GM18508 (cell line): ENCODE results near the gene PLEK2.
"Not testable (repeated sequence)": the region's sequence is repeated elsewhere in the genome, so short reads cannot be mapped to it uniquely, and the experiment has no call there.

Experiments used
- ATAC-seq: cut with Tn5 transposase; IDR thresholded peaks from one replicate; pipeline ENCODE4 v1.9.1; 2021; ENCODE audit warnings: moderate number of reproducible peaks; ENCODE audit not compliant: insufficient read depth, unreplicated experiment

Gene PLEK2, protein sequence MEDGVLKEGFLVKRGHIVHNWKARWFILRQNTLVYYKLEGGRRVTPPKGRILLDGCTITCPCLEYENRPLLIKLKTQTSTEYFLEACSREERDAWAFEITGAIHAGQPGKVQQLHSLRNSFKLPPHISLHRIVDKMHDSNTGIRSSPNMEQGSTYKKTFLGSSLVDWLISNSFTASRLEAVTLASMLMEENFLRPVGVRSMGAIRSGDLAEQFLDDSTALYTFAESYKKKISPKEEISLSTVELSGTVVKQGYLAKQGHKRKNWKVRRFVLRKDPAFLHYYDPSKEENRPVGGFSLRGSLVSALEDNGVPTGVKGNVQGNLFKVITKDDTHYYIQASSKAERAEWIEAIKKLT

DNA sequence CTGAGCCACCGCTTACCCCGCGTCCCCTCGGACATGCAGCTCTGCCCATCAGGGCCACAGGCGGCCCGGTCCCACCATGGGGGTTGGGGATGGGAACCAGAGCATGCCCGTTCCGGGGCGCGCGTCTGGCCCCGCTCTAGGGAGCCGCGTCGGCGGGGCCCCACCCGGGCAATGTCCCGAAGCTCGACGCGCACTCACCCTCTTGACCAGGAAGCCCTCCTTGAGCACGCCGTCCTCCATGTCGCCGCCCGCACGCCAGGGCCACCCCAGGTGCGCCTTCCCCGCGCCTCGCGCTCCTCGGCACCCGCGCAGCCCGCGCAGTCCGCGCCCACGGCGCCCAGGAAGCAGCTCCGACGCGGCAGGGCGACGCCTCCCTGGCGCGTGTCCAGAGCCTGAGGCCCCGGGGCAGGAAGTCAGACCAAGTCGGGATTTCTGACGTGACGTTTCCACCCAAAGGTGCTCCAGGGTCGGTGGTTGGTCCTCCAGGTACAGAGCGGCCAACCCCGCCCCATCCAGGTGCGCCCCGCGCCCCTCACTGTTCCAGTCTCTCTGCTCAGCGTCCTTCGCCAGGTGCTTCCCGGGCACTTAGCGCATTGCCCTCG, at the start of gene PLEK2:
Gene PLEK2 (minus strand): TSS at position 346 of the 602 bp plus-strand sequence. CDS start 106 bp downstream, at position 240.
- ATAC-seq, result no peak

DNA sequence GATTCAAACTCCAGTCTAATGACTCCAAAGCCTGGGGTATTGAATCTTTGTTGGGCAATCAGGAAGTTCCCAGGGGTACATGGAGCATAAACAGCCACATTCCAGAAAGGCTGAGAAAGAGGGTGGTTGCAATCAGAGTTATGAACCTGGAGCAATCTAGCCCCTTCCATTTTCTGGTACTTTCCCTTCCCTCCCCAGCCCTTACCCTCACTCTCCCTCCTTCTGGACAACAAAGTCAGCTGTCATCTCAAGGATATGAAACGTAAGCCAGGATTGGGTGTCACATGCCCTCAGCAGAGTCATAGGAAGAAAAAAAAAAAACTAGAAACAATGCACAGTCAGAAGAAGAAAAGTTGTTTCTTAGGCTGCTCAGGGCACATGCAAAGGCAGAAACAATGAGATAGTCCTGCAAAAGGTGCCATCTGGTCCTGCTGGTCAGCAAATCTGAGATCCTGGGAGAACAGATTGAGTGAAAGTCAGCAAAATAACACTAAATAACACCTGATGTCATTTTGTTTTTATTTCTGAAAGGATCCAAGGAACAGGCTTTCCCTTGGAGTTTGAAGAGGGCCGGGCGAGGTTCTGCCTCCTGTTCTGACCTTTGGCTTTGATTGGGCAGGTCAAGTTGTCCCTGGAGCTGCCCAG, 49.5 kb upstream of the PLEK2 start:
- no peak for ATAC-seq

DNA sequence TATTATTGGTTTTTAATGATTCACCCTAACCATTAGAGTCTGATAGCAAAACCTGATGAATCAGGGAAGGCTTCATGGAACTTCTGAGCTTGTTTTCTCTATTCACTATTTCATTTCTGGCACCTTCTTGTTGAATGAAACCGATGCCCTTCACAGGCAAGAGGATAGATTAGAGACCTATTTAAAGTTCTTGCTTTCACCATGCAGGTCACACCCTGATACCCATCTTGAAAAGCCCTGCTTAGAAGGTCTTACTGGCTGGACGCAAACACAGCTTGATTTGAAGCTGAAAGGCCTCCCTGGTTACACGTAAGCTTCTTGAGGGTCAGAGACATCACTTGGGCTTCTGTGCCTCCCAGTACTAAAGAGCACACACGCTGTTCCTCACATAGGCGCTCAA, 47.4 kb upstream of the PLEK2 start:
- ATAC-seq, result no peak

DNA sequence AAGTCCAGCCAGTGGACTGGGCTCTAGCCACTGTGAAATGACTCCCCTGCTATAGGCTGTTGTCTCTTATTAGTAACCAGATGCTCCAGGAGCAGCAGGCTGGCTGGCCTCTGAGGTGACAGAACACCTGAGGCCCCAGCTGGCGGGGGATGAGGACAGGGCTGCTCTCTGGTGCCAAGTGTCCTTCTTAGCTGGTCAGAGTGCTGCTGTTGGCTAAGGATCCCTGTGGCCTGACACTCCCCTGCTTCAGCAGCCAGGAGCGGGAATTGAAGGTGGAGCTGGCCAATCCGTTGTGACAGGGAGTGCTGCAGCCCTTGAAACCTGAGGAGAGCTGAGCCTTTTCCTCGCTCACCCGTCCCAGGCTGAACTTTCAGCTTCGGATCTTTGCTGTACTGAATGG, 45.8 kb upstream of the PLEK2 start:
- ATAC-seq, result no peak

DNA sequence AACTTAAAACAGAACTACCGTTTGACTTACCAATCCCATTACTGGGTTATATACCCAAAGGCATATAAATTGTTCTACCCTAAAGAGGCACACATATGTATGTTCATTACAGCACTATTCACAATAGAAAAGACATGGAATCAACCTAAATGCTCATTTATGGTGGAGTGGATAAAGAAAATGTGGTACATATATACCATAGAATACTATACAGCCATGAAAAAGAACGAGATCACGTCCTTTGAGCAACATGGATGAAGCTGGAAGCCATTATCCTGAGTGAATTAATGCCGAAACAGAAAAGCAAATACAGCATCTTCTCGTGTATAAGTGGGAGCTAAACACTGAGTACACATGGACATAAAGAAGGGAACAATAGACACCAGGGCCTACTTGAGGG, 44.8 kb upstream of the PLEK2 start:
- ATAC-seq, result no peak

DNA sequence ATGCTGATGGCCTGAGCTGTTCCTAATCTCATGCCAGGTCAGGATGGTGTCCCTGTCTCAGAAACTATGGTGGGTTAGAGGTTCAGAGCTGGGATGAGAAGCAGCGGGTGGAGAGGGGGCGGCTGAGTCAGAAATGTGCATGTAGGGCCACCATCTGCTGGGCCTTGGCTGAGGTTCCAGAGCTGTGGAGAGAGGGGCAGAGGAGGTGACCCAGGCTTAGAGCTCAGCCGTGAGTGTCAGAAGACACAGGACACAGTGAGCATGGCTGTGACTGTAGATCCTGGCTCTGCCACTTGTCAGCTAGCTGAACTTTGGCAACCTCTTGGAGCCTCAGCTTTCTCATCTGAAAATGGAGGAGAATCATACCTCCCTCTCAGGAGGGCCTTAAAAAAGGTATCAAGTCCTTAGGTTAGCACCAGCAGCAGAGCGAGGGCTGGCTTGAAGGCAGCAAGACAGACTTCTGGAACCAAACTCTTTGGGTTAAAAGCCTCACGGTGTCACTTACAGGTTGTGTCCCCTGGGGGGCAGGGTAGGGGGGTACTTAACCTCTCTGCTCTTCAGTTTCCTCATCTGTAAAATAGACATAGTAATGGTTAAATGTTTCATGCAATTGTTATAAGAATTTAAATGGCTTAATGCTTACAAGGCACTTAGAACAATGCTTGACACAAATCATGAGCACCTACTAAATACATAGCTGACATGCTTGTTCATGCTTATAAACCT, 41.8 kb upstream of the PLEK2 start:
- ATAC-seq, result no peak

DNA sequence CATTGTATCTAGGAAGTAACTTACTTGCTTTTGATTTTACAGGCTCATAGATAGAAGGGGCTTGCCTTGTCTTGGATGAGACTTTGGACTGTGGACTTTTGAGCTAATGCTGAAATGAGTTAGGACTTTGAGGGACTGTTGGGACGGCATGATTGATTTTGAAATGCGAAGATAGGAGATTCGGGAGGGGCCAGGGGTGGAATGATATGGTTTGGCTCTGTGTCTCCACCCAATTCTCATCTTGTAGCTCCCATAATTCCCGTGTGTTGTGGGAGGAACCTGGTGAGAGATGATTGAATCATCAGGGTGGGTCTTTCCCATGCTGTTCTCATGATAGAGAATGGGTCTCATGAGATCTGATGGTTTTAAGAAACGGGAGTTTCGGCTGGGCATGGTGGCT, 39.7 kb upstream of the PLEK2 start:
- not testable (repeated sequence) for ATAC-seq

DNA sequence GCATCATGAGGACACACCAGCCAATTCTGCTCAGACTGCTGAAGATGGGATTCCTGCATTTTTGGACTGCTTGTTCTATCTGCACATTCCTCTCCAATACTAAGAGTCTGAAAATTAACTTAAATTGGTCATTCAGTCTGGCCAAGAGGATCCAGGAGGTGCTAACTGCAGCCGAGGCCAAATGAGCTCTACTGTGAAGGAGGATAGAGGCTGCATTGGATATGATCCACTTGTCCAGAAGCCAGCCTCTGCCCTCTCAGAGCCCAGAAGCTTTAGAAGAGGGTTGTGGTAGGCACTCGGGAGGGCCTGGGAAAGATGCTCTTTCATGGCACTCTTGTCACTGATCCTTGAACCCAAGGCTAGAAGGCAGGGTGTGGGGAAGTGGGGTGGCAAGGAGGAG, 37.1 kb upstream of the PLEK2 start:
- ATAC-seq, result no peak

DNA sequence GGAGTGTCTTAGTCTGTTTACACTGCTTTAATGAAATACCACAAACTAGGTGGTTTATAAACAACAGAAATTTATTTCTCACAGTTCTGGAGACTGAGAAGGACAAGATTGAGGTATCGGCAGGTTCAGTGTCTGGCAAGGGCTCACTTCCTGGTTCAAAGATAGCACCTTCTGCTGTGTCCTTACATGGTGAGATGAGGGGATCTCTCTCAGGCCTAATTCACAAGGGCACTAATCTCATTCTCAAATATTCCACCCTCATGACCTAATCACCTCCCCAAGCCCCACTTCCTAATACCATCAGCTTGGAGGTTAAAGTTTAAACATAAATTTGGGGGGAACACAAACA, 35.0 kb upstream of the PLEK2 start:
- no peak for ATAC-seq

DNA sequence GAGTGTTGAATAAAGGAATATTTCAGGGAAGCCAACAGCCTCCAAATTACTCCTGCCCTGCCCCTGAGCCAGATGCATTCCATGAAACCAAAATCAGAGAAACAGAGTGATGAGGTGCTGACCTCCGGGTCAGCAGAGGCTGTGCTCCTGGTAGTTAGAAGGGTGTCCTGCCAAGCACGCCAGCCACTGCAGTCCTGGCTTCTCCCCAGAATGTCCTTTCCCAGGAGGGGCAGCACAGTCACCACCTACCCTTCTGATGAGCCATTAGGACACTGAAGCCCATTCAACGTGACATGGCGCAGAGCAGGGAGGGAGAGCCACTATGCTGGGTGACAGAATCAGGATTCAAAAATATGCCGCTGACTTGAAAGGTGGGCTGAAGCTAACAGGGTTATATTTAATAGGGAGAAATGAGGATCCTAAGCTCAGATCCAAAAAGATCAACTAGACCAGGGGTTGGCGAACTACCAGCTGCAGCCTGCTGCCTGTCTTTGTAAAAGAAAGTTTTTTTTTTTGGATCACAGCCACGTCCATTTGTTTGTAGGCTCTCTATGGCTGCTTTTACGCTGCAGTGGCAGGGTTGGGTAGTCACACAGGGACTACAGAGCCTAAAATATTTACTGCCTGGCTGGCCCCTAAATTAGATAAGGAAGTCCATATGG, 34.5 kb upstream of the PLEK2 start:
- ATAC-seq, result no peak

DNA sequence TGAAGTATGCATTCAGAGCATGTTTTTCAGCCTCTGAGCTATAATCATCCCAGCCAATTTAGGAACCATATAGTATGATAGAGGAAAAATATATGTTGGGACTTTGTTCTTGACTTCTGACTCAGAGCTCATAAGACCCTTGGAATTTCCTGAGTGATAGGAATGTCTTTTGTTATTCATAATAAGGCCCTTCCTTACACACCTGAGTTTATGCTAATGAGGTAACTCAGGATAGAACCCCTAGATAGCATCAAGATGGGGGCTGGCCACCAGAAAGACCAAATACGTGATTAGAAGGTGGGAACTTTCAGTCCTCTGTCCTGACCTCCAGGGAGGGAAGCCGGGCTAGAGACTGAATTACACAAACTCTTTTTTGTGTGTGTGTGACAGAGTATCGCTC, 32.4 kb upstream of the PLEK2 start:
- ATAC-seq, result no peak

DNA sequence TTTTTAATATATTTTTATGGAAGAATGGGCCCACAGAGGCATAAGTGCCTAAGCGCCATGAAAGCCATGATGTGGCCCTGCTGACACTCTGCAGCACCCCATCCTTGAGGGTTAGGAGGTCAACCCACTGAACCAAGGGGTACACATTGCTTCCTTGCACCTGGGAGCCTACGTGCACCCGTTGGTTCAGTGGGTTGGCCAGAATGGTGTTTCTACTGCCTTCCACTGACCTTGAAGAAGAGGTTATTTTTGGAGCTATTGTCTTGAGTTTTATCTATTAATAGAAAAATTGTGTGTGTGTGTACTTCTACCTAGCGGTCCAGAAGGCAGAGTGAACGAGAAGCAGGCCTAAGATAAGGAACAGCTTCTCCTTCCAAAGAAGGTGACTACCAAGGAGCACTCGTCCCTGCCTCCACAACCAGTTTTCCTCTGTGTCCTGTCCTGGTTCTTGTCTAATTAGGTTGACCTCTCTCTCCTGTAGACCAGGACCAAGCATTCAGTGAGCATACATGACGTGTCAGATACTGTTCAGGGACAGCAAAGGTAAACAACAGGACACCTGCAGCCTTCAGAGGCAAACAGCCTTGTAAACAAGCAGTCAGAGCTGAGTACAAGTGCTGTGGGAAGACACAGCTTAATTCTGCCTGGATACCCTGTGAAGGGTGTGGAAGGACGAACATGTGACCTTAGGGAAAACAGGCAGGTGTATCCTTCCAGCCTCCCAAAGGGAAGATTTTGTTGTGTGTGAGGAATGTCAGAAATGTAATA, 30.4 kb upstream of the PLEK2 start:
- no peak for ATAC-seq

DNA sequence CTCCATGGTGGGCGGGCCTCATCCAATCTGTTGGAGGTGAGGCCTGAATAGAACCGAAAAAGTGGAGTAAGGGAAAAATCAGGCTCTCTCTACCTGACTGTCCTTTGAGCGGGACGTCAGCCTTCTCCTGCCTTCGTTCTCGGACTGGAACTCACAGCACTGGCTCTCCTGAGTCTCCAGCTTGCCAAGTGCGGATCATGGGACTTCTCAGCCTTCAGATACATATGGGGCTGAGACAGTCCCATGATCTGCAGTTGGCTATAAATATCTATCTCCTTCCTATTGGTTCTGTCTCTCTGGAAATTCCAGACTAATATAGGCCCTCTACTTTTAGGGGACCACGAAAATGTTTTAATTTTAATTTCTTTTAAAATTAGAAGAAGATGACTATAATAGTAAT, 29.7 kb upstream of the PLEK2 start:
- no peak for ATAC-seq

DNA sequence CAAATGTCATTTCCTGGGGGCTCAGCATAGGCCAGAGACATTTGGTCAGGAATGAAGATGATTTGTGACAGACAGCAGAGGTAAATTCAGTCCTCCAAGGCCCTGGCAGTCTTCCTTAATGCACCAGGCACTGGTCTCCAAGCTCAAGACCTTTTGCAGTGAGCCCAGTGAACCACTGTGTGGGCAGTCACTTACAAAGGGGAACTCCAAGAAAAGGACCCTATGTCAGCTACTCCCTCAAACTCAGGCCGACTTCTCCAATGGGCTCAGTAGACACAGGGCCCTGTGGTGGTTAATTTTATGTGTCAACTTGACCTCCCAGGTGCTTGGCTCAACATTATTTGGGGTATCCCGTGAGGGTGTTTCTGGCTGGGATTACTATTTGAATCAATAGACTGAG, 29.3 kb upstream of the PLEK2 start:
- ATAC-seq, result no peak

DNA sequence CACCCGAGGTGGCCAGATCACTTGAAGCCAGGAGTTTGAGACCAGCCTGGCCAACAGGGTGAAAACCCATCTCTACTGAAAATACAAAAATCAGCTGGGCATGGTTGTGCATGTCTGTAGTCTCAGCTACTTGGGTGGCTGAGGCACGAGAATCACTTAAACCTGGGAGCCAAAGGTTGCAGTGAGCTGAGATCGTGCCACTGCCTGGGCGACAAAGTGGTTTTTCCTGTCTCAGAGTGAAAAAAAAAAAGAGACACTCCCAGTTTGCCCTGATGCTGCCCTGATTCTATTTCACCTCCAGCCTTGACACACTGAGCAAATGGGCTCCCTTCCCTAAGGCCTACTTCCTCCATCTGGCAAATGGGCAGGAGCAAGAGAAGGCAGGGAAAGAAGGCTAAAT, 28.5 kb upstream of the PLEK2 start:
- no peak for ATAC-seq

DNA sequence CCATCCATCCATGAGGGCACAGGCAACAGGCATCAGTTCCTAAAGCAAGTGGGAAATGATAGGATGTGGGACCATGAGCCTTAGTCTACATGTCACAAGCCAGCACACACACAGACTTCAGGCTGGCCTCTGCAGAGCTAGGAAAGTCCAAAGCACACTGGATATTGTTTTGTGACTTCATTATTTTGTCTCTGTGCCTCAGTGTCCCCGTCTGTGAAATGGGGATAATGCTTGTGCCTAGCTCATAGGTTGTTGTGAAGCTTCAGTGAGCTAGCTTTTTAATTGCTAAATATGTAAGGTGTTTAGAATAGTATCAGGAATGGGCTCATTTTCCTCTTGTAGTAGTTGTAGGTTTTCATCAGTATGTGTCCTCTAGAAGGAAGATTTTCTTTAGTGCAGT, 27.0 kb upstream of the PLEK2 start:
- ATAC-seq, result no peak

DNA sequence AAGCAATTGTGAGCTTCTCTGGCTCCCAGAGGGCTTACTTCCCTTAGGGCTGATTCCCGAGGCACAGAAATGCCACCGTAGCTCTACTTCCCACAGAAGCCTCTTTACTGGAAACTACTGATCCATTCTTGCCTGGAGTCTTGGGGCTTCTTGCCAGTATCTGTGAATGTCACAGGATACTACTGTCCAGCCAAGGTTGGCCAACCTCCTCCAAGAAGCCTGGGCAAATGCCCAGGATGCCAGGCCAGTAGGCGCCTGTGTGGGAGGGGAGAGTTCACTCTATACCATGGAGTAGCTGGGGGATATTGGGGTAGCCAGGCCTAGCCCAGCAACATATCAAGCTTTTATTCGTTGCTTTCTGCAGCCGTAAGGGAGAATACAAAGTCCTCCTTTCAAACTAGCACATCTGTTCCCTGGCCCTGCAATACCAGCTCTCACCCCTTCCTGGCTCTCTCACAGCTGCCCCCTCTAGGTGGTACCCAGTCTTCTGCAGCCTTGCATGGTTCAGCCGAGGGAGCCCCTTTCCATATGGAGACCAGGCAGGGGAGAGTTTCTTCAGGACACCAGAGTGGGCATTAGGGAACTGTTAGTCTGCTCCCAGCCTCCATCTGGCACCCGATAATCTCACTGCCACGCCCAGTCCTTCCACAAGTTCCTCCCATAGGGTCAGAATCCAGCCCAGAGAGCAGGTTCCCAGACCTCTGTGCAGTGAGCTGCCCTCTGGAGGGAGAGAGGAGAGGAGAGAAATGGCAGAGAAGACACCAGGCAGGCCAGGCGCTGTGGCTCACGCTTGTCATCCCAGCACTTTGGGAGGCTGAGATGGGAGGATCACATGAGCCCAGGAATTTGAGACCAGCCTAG, 24.3 kb upstream of the PLEK2 start:
- no peak for ATAC-seq

DNA sequence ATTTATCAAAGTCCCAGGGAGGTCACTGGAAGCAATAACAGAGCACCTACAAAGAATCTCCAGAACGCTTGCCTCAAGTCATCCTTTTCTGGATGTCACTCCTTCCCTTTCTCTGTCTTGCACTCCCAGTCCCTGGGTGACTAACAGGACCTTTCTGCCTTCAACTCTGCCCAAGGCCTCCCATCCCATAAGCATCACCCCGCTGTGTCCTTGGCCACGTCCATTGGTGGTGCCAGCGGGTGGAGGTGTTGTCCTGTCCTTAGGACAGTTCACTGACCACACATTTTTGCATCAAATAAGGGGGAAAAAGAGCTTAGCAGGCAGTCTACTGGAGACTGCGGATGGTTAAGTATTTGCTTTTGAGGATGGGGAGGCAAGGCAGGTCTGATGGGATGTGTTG, 23.6 kb upstream of the PLEK2 start:
- ATAC-seq, result no peak

DNA sequence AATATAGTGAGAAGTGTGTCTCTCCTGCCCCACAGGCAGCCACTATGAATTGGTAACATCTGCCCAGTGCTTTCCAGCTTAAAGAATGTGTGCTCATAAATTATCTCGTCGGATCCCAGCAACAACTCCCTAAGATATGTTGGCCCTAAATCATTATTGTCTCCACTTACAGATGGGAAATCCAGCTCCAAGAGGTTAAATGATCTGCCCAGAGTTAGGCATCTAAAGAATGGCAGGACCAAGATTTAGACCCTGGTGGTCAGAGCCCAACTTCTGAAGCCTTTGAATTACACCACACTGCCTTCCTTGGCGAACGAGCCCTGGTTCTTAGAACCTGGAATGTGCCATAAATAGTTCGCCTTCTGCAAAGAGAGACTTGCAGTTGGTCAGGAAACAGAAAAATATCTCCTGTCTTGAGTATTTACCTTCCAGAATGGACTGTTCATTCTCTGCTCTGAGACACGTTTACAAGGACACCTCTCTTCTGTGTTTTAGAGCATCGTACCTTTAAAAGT, 20.1 kb upstream of the PLEK2 start:
- no peak for ATAC-seq
